BJ (cell line): ENCODE measurements around the gene COL24A1. TPM values are rescaled to one million over a fixed set of nuclear protein-coding genes. Genes with fewer than 3 reads are reported as not detected.

Source experiments
- CTCF ChIA-PET: fragments of 350-600 bp; formaldehyde crosslinking; extraction: SDS; loops from one replicate; lab custom pipeline; 2021; ENCODE audit warnings: antibody characterized with exemption, inconsistent platforms; lab: Yijun Ruan, JAX
- POLR2A ChIA-PET: fragments of 300-600 bp; sonication (Branson Sonifier 250); formaldehyde crosslinking; extraction: SDS; loops from one replicate; lab custom pipeline; 2021; ENCODE audit warnings: antibody characterized with exemption; lab: Charles Lee
- DNase-seq: peaks from one replicate; pipeline ENCODE4 v3.0.0-alpha.2; 2011; ENCODE audit warnings: low read depth
- H3K27me3 ChIP-seq: 2 replicates; pipeline ENCODE4 v1.6.0; 2011; ENCODE audit warnings: low read length; ENCODE audit not compliant: control insufficient read depth, insufficient read depth
- H3K36me3 ChIP-seq: 2 replicates; pipeline ENCODE4 v1.5.1; 2011; ENCODE audit warnings: low read length; ENCODE audit not compliant: control insufficient read depth, insufficient read depth
- H3K4me3 ChIP-seq: 2 replicates; pipeline ENCODE4 v1.5.1; 2011; ENCODE audit warnings: low read depth, mild to moderate bottlenecking, control low read depth, low read length
- CTCF ChIP-seq: IDR thresholded peaks from 2 replicates; pipeline ENCODE4 v1.5.1; 2011; ENCODE audit warnings: low read depth, mild to moderate bottlenecking, control low read depth, inconsistent platforms, low read length, moderate library complexity; ENCODE audit not compliant: insufficient read depth
- polyA plus RNA-seq: library from polyadenylated mRNA; depleted of rRNA; stranded (reverse); fragments of >200 nt; gene quantifications from 2 replicates; pipeline ENCODE4 v1.2.3, GENCODE V29; 2011

The COL24A1 gene
- polyA plus RNA-seq, 1 experiment: 0.28 TPM

DNA sequence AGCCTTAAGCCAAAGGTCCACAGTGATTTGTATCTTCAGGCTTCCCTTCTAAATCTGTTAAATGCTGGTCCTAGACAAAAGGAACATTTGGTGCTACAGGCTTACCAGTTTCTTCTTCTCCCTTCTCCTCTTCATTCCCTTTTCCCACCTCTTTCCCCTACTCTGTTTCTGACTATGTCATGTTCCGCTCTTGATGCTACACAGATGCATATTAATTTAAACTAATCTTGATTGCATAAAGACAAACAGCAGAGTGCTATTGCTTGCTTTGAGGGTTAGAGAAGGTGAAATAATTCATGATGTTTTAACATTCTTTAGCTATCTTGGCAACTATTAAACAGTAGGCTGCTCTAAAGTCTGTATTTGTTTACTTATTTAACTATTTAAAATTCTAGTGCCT lies 34.3 kb upstream of the COL24A1 start:
- Histone ChIP-seq H3K36me3 (no peaks in the 10 kb centered on the region), H3K4me3 (no peak overlapping the region), H3K27me3 (peaks cover 3% of the 10 kb centered on the region)
- POLR2A ChIA-PET: no interaction called here
- TF ChIP-seq CTCF: no peak
- DNase-seq: no peak
- CTCF ChIA-PET: no interaction called here

- Histone ChIP-seq H3K36me3 (no peaks in the 10 kb centered on the region), H3K27me3 (peaks cover 2% of the 10 kb centered on the region; the same call in 1 of the 2 replicates), H3K4me3 (no peak overlapping the region)
- CTCF ChIA-PET: no interaction called here
- no peak for TF ChIP-seq CTCF
- POLR2A ChIA-PET: no interaction called here
- DNase-seq: no peak
Observed at GRCh38 chr1:86184426-86184825, 27.9 kb upstream of the COL24A1 start.

- no peak for DNase-seq
- Histone ChIP-seq H3K27me3 (peaks cover 2% of the 10 kb centered on the region; the same call in 1 of the 2 replicates), H3K36me3 (no peaks in the 10 kb centered on the region), H3K4me3 (no peak overlapping the region)
- POLR2A ChIA-PET: no interaction called here
- CTCF ChIA-PET: no interaction called here
- no peak for TF ChIP-seq CTCF
Observed at GRCh38 chr1:86183810-86184209, 27.2 kb upstream of the COL24A1 start.

DNA sequence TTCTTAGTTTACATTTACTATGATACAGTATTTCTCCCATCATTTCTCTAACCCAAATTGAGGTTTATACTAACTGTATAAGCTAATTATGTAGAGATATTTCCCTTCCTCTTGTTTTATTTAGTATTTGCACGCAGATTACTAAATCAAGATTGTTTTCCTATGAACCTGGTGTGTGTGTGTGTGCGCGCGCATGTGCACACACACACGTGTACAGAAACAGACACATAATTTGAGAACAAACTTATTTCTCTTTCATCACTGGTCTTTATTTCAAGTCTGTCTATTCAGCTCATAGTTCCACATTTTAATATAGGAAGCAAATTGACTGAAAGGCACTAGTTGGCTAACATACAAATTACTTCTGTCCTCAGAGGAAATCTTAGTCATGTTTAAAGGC lies 19.7 kb upstream of the COL24A1 start:
- CTCF ChIA-PET: interaction anchor here (0.6 kb wide), 1 partner anchor 53 kb away, joined by 3 read pairs; no protein-coding TSS in a partner anchor

DNA sequence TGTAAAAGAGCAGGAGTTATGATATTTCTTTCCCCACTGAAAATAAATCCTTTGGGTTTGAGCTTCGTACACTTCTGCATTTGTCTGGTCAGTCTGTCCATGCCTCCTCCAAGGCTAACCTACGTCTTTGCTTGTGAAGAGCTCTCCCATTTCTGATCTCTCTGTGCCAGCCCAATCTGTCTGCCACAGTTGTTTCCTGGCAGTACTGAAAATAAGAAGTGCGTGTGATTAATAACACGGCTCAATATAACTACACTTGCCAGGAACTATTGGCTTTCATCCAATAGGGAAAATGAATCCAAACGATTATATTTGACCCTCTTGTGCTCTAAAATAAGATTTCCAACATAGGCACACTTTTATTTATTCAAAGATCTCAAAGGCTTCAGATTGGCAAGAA lies 19.2 kb upstream of the COL24A1 start:
- H3K27me3 ChIP-seq: no peaks in the 10 kb centered on the region
- H3K4me3 ChIP-seq: no peak overlapping the region
- POLR2A ChIA-PET: no interaction called here
- TF ChIP-seq CTCF: no peak
- no peak for DNase-seq
- CTCF ChIA-PET: no interaction called here
- no peaks in the 10 kb centered on the region for H3K36me3 ChIP-seq

More for the DNA sequence above, 19.7 kb upstream of the COL24A1 start:
- no peak for TF ChIP-seq CTCF
- Histone ChIP-seq H3K36me3 (no peaks in the 10 kb centered on the region), H3K4me3 (no peak overlapping the region), H3K27me3 (no peaks in the 10 kb centered on the region)
- POLR2A ChIA-PET: no interaction called here
- no peak for DNase-seq
